ENCODE results near the gene RNF208. TPM values are rescaled to one million over a fixed set of nuclear protein-coding genes. Genes with fewer than 3 reads are reported as not detected.
A peak's percentile ranks its signal among the peaks of the same experiment; 100 is the strongest.

Gene RNF208
- total and polyA plus RNA-seq, 10 of the 15 experiments (the other 5 are each of a cell fraction or from before 2014, with no cell fraction given), result 0.06 to 10.7 (median 0.77) TPM

DNA sequence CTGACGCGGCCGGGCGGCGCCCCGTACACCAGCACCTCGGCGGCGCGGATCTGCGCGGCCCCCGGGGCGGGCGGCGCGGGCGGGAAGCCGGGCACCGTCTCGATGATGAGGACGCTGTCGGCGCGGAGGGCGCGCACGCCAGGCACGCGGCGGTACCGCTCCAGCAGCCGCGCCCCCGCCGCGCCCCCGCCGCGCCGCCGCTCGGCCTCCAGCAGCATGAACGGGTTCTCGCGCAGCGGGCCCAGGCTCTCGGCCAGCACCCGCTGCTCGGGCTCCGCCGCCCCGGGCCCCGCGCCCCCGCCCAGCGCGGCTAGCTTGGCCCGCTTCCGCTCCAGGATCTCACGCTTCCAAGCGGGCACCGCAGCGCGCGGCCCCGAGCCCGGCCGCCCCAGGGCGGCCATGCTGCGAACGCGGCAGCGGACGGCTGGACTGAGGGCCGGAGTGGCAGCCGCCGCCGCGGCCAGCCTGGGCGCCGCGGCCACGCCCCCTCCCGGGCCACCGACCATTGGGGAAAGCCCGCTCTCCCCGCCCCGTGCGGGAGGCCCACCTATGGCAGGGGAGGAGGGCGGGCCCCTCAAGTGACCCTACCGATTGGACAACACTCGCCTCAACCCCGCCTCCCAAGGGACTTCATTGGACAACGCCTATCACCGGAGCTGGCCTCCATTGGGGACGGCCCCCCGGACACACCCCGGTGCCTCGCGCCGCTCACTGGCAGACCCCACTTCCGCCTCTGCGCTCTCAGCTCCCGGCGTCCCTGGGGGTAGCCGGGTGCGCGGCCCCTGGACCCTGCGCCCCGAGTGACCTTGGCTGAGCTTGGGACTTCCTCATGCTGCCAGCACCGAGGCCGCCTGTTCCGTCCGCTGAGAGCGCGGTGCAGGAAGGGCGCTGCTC is 21.5 kb downstream of the RNF208 start, which contains the start of gene TPRN (continued):
- TF ChIP-seq IRF5 (IDR thresholded peaks at IDR 0.05; ENCODE audit: borderline replicate concordance), result no peak
- TF ChIP-seq TCF12 (IDR thresholded peaks at IDR 0.05; ENCODE audit: low read depth, low read length), result 0 out of 2 replicates have a peak, but pooled peaks have one; percentile 44
- peak; percentile 87 for TF ChIP-seq POLR2AphosphoS2 (IDR thresholded peaks at IDR 0.05; ENCODE audit: low read depth, low read length)
- peak; percentile 79 for TF ChIP-seq CEBPZ (IDR thresholded peaks at IDR 0.05; ENCODE audit: low read depth, low read length)
- TF ChIP-seq, protein P1, sequence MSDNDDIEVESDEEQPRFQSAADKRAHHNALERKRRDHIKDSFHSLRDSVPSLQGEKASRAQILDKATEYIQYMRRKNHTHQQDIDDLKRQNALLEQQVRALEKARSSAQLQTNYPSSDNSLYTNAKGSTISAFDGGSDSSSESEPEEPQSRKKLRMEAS (IDR thresholded peaks at IDR 0.05; ENCODE audit: low read depth, low read length), result peak; percentile 51; the same call in 1 of the 2 replicates
- TF ChIP-seq POLR2A (IDR thresholded peaks at IDR 0.05; ENCODE audit: low read depth, low read length), result peak; percentile 95
- peak; percentile 95 for TF ChIP-seq CHD2 (IDR thresholded peaks at IDR 0.05; ENCODE audit: borderline replicate concordance, low read depth, low read length)
- peak; percentile 87 for TF ChIP-seq TAF1 (IDR thresholded peaks at IDR 0.05; ENCODE audit: borderline replicate concordance, low read depth, low read length)
- peak; percentile 54; the same call in 1 of the 2 replicates for TF ChIP-seq SIN3A (IDR thresholded peaks at IDR 0.05; ENCODE audit: low read depth, low read length)
- peak; percentile 95 for TF ChIP-seq IRF3 (IDR thresholded peaks at IDR 0.05)
- peak; percentile 84; the same call in 1 of the 2 replicates for TF ChIP-seq POLR2AphosphoS5 (IDR thresholded peaks at IDR 0.05; ENCODE audit: low read length)
- TF ChIP-seq POU2F2 (IDR thresholded peaks at IDR 0.05; ENCODE audit: borderline replicate concordance, low read depth, low read length), result peak; percentile 12; the same call in 1 of the 3 replicates
- no peak for TF ChIP-seq NR2C2 (IDR thresholded peaks at IDR 0.05; ENCODE audit: borderline replicate concordance, control insufficient read depth, insufficient read length, low read depth)
- TF ChIP-seq PAX5 (IDR thresholded peaks at IDR 0.05; ENCODE audit: borderline replicate concordance, low read depth, low read length), result peak; percentile 92
- no peak for TF ChIP-seq EZH2 (IDR thresholded peaks at IDR 0.05; ENCODE audit: borderline replicate concordance, control insufficient read depth, low read depth, low read length)
- TF ChIP-seq, protein P2, sequence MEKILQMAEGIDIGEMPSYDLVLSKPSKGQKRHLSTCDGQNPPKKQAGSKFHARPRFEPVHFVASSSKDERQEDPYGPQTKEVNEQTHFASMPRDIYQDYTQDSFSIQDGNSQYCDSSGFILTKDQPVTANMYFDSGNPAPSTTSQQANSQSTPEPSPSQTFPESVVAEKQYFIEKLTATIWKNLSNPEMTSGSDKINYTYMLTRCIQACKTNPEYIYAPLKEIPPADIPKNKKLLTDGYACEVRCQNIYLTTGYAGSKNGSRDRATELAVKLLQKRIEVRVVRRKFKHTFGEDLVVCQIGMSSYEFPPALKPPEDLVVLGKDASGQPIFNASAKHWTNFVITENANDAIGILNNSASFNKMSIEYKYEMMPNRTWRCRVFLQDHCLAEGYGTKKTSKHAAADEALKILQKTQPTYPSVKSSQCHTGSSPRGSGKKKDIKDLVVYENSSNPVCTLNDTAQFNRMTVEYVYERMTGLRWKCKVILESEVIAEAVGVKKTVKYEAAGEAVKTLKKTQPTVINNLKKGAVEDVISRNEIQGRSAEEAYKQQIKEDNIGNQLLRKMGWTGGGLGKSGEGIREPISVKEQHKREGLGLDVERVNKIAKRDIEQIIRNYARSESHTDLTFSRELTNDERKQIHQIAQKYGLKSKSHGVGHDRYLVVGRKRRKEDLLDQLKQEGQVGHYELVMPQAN (conservative IDR thresholded peaks at IDR 0.05), result peak; percentile 92
- no peak for TF ChIP-seq MTA3 (IDR thresholded peaks at IDR 0.05; ENCODE audit: borderline replicate concordance, low read length)
- TF ChIP-seq MEF2B (IDR thresholded peaks at IDR 0.05; ENCODE audit: partially characterized antibody, poor library complexity, severe bottlenecking), result peak; percentile 66
- peak; percentile 19 to 69; a peak in 2 of 4 replicates for TF ChIP-seq BHLHE40 (IDR thresholded peaks at IDR 0.05; ENCODE audit: borderline replicate concordance in 1 of 2, low read depth in 2 of 2, low read length in 1 of 2)
- no peak for TF ChIP-seq ZNF384 (IDR thresholded peaks at IDR 0.05; ENCODE audit: borderline replicate concordance, low read depth, low read length)
- no peak for TF ChIP-seq CHD1 (IDR thresholded peaks at IDR 0.05; ENCODE audit: low read depth, low read length)
